GM18508 (cell line): Measurements from ENCODE around the gene BLVRB.
"Not testable (repeated sequence)": the region's sequence is repeated elsewhere in the genome, so short reads cannot be mapped to it uniquely, and the experiment has no call there.

Experiments
- ATAC-seq: cut with Tn5 transposase; IDR thresholded peaks from one replicate; pipeline ENCODE4 v1.9.1; 2021; ENCODE audit warnings: moderate number of reproducible peaks; ENCODE audit not compliant: insufficient read depth, unreplicated experiment

BLVRB gene

DNA sequence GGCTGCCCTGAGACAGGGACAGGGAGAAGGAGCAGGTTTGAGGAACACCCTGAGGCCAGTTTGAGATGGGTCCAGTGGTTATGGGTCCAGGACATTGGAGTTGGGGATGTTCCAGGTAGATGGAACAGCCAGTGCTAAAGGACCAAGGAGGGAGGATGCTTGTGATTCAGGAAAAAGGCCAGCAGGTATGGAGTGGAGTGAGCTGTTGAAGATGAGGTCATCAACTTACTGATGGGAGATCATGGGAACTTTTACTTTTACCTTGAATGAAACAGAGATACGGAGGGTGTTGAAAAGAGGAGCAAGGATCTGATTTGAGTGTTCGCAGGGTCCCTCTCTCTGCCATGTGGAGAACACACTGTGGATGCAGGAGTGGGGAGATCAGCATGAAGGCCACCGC lies 26.7 kb upstream of the BLVRB start:
- no peak for ATAC-seq

GRCh38 chr19:40489882-40490230 lies 24.3 kb upstream of the BLVRB start:
- no peak for ATAC-seq

- ATAC-seq = no peak
Measured at GRCh38 chr19:40486017-40486416, 20.5 kb upstream of the BLVRB start.

- not testable (repeated sequence) for ATAC-seq
Measured at GRCh38 chr19:40475878-40476644, 10.5 kb upstream of the BLVRB start.

GRCh38 chr19:40474737-40475136 lies 9.2 kb upstream of the BLVRB start:
- ATAC-seq = no peak

DNA sequence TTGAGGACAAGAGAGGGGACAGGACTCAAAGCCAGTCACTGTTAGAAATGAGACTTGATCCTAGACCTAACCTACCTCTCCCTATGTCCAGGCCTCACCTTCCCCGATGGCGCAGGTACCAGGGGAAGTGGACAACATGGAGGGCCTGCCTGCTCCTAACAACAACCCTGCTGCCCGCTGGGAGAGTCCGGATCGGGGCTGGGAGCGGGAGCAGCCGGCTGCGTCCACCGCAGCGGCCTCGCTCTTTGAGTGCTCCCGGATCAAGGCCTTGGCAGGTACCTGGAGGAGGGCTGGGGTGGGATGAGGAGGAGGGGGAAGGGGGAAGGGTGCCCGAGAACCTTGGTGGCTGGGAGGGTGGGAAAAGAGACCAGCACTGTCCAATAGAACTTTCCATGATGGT lies 7.0 kb upstream of the BLVRB start:
- no peak for ATAC-seq

- ATAC-seq = no peak
Measured at GRCh38 chr19:40471111-40471510, 5.6 kb upstream of the BLVRB start.

- ATAC-seq = no peak
Measured at GRCh38 chr19:40469011-40469410, 3.5 kb upstream of the BLVRB start.

DNA sequence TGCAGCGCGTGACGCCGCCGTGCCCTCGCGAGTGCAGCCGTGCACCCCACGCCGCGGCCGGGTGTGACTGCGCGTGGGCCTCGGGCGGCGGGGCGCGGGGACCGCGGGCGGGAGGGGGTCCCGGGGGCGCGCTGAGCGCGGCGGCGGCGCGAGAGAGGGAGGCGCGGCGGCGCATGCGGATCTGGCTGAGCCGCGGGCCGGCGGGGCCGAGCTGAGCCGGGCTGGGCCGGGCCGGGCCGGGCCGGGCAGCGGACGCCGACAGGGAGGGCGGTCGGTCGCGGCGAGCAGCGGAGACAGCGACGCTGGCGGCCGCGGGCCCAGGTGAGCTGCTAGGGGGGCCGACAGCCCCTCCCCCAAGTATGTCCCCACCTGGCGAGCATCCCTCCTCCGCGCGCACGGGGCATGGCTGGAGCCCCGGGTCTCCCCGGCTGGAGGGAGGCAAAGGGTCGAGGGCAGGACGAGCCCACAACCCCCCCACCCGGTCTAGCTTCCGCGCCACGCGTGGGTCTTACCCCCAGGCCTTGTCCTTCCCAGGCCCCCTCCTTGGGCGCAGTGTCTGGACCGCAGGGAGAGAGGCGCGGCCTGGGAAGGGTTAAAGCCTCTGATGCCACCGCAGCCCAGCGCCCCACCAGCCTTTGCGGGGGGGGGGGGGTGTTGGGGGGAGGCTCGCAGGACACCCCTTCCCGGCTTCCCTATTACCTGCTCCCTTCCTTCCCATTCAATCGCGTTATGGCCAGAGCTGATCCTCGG lies 1.6 kb upstream of the BLVRB start, which contains the start of gene SPTBN4:
Gene SPTBN4 (plus strand): TSS at position 17 of the 750 bp plus-strand sequence. CDS start 5,621 bp downstream, outside the sequence.
- no peak for ATAC-seq

DNA sequence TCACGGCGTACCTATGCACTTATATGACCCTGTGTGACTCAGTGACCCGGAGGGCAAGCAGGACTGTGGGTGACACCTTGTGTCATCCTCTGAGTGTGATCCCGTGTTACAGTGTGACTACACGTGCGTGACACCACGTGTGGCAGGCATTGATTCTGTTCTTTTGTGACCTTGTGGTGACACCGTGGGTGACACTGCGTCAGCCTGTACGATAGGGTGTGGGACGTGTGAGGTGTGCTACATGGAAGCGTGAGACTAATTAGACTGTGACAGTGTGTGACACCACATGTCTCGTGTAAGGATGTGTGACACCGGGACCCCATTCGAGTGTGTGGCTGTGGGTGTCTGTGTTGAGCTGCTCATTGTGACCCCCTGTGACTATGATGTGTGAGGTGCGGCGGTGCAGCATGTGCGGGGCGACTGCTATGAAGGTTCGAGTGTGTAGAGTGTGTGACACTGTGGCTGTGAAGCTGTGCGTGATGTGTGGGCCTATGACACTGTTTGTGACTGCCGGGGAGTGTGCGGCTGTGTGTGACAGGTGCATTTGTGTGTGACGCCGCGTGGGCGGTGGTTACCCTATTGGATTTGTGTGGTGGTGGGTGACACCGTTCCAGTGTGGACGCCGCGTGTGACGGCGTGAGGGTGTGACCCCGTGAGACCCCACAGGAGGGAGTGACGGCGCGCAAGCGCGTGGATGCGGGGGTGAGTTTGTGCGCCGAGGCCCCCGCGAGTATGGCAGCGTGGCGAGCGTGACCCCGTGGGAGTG lies 857 bp upstream of the BLVRB start:
- no peak for ATAC-seq

- no peak for ATAC-seq
Measured at GRCh38 chr19:40465025-40465556, 454 bp downstream of the BLVRB start.

GRCh38 chr19:40464059-40465024 lies 1.2 kb downstream of the BLVRB start:
- ATAC-seq = no peak

- not testable (repeated sequence) for ATAC-seq
Measured at GRCh38 chr19:40463587-40464037, 1.9 kb downstream of the BLVRB start.

DNA sequence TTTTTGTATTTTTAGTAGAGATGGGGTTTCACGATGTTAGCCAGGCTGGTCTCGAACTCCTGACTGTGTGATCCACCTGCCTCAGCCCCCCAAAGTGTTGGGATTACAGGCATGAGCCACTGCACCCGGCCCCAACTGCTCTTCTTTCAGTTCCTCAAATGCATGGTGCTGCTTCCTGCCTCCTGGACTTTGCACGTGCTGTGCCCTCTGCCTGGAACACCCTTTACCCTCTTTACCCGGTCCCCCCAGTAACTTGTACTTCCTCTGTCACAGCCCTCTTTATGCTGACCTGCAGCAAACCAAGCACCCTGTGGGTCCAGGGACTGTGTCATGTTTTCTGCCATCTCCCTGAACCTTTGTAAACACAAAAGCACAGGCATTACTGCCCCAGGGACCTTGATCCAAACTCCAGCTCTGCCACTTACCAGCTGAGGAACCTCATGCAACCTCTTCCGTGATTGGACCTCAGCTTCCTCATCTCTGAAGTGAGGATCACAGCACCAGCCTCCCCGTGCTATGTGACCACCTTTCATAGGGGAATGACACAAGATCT lies 3.8 kb downstream of the BLVRB start:
- no peak for ATAC-seq

DNA sequence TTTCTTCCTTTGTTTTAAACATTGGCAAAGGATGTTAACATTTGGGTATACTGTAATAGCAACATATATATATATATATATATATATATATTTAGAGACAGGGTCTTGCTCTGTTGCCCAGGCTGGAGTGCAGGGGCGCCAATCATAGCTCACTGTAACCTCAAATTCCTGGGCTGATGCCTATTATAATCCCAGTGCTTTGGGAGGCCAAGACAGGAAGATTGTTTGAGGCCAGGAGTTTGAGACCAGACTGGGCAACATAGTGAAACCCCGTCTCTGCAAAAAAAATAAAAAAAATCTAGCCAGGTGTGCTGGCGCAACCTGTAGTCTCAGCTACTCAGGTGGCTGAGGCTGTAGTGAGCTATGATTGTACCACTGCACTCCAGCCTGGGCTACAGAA lies 5.4 kb downstream of the BLVRB start:
- no peak for ATAC-seq

DNA sequence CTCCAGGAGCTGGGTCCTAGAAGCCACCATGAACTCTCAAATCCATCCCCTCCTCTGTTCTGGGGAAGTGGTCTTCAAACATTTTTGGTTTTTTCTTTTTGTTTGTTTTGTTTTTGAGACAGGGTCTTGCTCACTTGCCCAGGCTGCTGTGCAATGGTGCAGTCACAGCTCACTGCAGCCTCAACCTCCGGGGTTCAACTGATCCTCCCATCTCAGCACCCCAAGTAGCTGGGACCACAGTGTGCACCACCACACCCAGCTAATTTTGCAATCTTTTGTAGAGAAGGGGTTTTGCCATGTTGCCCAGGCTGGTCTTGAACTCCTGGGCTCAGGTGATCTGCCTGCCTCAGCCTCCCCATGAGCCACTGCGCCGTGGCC lies 7.0 kb downstream of the BLVRB start:
- ATAC-seq = no peak

- no peak for ATAC-seq
Measured at GRCh38 chr19:40457953-40458596, 7.5 kb downstream of the BLVRB start.

DNA sequence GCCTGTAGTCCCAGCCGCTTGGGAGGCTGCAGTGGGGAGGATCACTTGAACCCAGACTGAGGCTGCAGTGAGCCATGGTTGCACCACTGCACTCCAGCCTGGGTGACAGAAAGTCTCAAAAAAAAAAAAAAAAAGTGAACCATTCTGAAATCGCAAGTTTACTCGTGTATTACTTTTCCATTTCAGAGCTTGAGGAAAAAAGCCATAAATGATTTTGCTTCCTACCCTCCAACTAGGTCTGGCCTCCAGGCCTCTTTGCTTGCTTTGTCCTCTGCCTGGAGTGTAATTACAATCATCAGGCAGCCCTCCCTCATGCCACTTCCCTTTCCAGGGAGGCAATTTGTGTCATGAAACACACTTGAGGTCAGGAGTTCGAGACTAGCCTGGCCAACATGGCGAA lies 8.5 kb downstream of the BLVRB start:
- no peak for ATAC-seq

GRCh38 chr19:40453943-40454342 lies 11.6 kb downstream of the BLVRB start:
- not testable (repeated sequence) for ATAC-seq
